Activated B cell treated with CpG ODN at 0.5 μM for 24 hours (primary cell): ENCODE measurements around the gene ZNF641. TPM values are rescaled to one million over a fixed set of nuclear protein-coding genes. Genes with fewer than 3 reads are reported as not detected.

Experiments
- ATAC-seq: fragments of 200-7000 bp; cut with Tn5 transposase; one replicate; pipeline ENCODE4 v1.10.0; 2021; ENCODE audit warnings: low read depth, mild to moderate bottlenecking, moderate library complexity
- CTCF ChIA-PET: fragments of 350-600 bp; sonication (Branson Sonifier 250); formaldehyde crosslinking; loops from one replicate; lab custom pipeline; 2021; ENCODE audit warnings: antibody characterized with exemption; lab: Charles Lee
- POLR2A ChIA-PET: fragments of 350-600 bp; sonication (Branson Sonifier 250); formaldehyde crosslinking; loops from one replicate; lab custom pipeline; 2021; ENCODE audit warnings: antibody characterized with exemption; lab: Charles Lee
- DNase-seq: peaks from one replicate; pipeline ENCODE4 v3.0.0; 2022
- H3K27ac Mint-ChIP-seq: one replicate; pipeline ENCODE4 v1.8.0; 2020; ENCODE audit warnings: mixed read lengths
- H3K27me3 Mint-ChIP-seq: one replicate; pipeline ENCODE4 v1.8.0; 2021; ENCODE audit warnings: mixed read lengths
- H3K36me3 Mint-ChIP-seq: one replicate; pipeline ENCODE4 v1.8.0; 2021; ENCODE audit warnings: low read depth, mixed read lengths
- H3K4me1 Mint-ChIP-seq: one replicate; pipeline ENCODE4 v1.8.0; 2021; ENCODE audit warnings: mixed read lengths
- H3K4me3 Mint-ChIP-seq: one replicate; pipeline ENCODE4 v1.8.0; 2020; ENCODE audit warnings: mild to moderate bottlenecking, mixed read lengths
- H3K9me3 Mint-ChIP-seq: one replicate; pipeline ENCODE4 v1.8.0; 2020; ENCODE audit warnings: mixed read lengths
- CTCF ChIP-seq: fragments of 200-600 bp; IDR thresholded peaks from one replicate; pipeline ENCODE4 v1.8.0; 2022; ENCODE audit warnings: antibody characterized with exemption, mild to moderate bottlenecking
- intact Hi-C: fragments of 100-400 bp; cut with micrococcal nuclease; formaldehyde crosslinking; loops from one replicate; pipeline ENCODE4 v1.15.1; 2024
- total RNA-seq: library from RNA; stranded (reverse); gene quantifications from 2 replicates; pipeline ENCODE4 v1.2.3, GENCODE V29; 2022

The ZNF641 gene
- total RNA-seq, 1 donor from 2014 or later: 34.5 TPM

- ChIA-PET CTCF (no interaction called here), POLR2A (no interaction called here)
- Mint-ChIP-seq H3K4me1 (peaks cover 25% of the 10 kb centered on the region), H3K36me3 (peaks cover 27% of the 10 kb centered on the region), H3K4me3 (peak overlapping the region; percentile 90), H3K9me3 (no peaks in the 10 kb centered on the region), H3K27ac (peak overlapping the region; percentile 88), H3K27me3 (no peaks in the 10 kb centered on the region)
- no peak for TF ChIP-seq CTCF
- ATAC-seq (peak; percentile 6), DNase-seq (no peak)
- intact Hi-C loops: loop anchor here (1.0 to 10.0 kb wide), 2 partner anchors 153 to 264 kb away; no protein-coding TSS in a partner anchor
Observed at GRCh38 chr12:48351022-48351708, 446 bp upstream of the ZNF641 start.

GRCh38 chr12:48349471-48349870, 1.2 kb downstream of the ZNF641 start:
- DNase-seq (no peak), ATAC-seq (no peak)
- H3K9me3 Mint-ChIP-seq: no peaks in the 10 kb centered on the region
- intact Hi-C loops: no loop called here
- peak overlapping the region; percentile 96 for H3K4me3 Mint-ChIP-seq
- ChIA-PET POLR2A (no interaction called here), CTCF (no interaction called here)
- peaks cover 25% of the 10 kb centered on the region for H3K4me1 Mint-ChIP-seq
- TF ChIP-seq CTCF: no peak
- H3K27me3 Mint-ChIP-seq: no peaks in the 10 kb centered on the region
- H3K36me3 Mint-ChIP-seq: peaks cover 41% of the 10 kb centered on the region
- peak overlapping the region; percentile 90 for H3K27ac Mint-ChIP-seq

DNA sequence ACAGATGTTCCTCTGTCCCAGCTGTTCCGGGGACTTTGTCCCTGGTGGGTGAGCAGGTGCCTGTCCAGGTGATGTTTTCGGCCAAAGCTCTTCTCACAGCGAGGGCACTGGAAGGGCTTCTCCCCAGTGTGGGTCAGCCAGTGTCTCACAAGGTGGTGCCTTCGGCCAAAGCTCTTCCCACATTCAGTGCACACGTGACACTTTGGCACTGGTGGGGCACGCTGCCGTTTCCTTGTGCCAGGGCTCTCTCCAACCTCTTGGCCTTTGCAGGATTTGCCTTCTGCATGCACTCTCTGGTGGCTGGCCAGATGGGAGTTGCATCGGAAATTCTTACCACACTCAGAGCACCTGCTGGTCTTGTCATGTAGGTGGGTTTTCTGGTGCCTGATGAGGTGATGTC, 7.7 kb downstream of the ZNF641 start:
- no peak for DNase-seq
- POLR2A ChIA-PET: no interaction called here
- intact Hi-C loops: no loop called here
- Mint-ChIP-seq H3K36me3 (peaks cover 79% of the 10 kb centered on the region), H3K4me1 (peaks cover 2% of the 10 kb centered on the region), H3K9me3 (no peaks in the 10 kb centered on the region), H3K4me3 (no peak overlapping the region), H3K27ac (no peak overlapping the region), H3K27me3 (no peaks in the 10 kb centered on the region)
- CTCF ChIA-PET: no interaction called here
- no peak for TF ChIP-seq CTCF
- ATAC-seq: no peak

GRCh38 chr12:48340943-48341342, 9.8 kb downstream of the ZNF641 start:
- ATAC-seq (no peak), DNase-seq (no peak)
- H3K27ac Mint-ChIP-seq: no peak overlapping the region
- H3K27me3 Mint-ChIP-seq: no peaks in the 10 kb centered on the region
- H3K36me3 Mint-ChIP-seq: peaks cover 70% of the 10 kb centered on the region
- no peak for TF ChIP-seq CTCF
- ChIA-PET POLR2A (no interaction called here), CTCF (interaction anchor here (0.7 kb wide), 1 partner anchor 1330 kb away, joined by 3 read pairs; no protein-coding TSS in a partner anchor)
- H3K9me3 Mint-ChIP-seq: no peaks in the 10 kb centered on the region
- intact Hi-C loops: no loop called here
- H3K4me3 Mint-ChIP-seq: no peak overlapping the region
- no peaks in the 10 kb centered on the region for H3K4me1 Mint-ChIP-seq

GRCh38 chr12:48339442-48340117, 11.1 kb downstream of the ZNF641 start:
- CTCF ChIA-PET: no interaction called here
- ATAC-seq (no peak), DNase-seq (no peak)
- no peak overlapping the region for H3K4me3 Mint-ChIP-seq
- TF ChIP-seq CTCF: no peak
- intact Hi-C loops: no loop called here
- POLR2A ChIA-PET: no interaction called here
- H3K27ac Mint-ChIP-seq: no peak overlapping the region
- peaks cover 3% of the 10 kb centered on the region for H3K4me1 Mint-ChIP-seq
- no peaks in the 10 kb centered on the region for H3K9me3 Mint-ChIP-seq
- H3K27me3 Mint-ChIP-seq: no peaks in the 10 kb centered on the region
- H3K36me3 Mint-ChIP-seq: peaks cover 57% of the 10 kb centered on the region
